Panc1 (cell line): ENCODE measurements around the gene ABCG1. TPM values are rescaled to one million over a fixed set of nuclear protein-coding genes. Genes with fewer than 3 reads are reported as not detected.

Source experiments
- ATAC-seq: fragments of 200-7000 bp; cut with Tn5 transposase; 2 replicates; pipeline ENCODE4 v1.9.1; 2020; ENCODE audit warnings: mild to moderate bottlenecking, moderate library complexity
- BruUV-seq: library from RNA; stranded (reverse); fragments of 400-500 nt; replicated peaks from 2 replicates; lab custom pipeline; 2021; lab: Mats Ljungman, UMichigan
- CTCF ChIA-PET: fragments of 300-600 bp; sonication (Branson Sonifier 250); formaldehyde crosslinking; loops from one replicate; lab custom pipeline; 2022; ENCODE audit warnings: antibody characterized with exemption; lab: Charles Lee
- POLR2A ChIA-PET: fragments of 300-600 bp; sonication (Branson Sonifier 250); formaldehyde crosslinking; loops from one replicate; lab custom pipeline; 2022; ENCODE audit warnings: antibody characterized with exemption; lab: Charles Lee
- DNase-seq: peaks from one replicate; pipeline ENCODE4 v3.0.0-alpha.2; 2010; ENCODE audit warnings: low read depth, low spot score
- H3K27ac ChIP-seq: 2 replicates; pipeline ENCODE4 v1.5.1; 2011; ENCODE audit warnings: mild to moderate bottlenecking, low read length, inconsistent platforms
- H3K27me3 ChIP-seq: fragments of 200-500 bp; sonication (Bioruptor generic); 2 replicates; pipeline ENCODE4 v1.6.0; 2014; ENCODE audit warnings: low read length, inconsistent platforms; ENCODE audit not compliant: control insufficient read depth, insufficient read depth
- H3K36me3 ChIP-seq: fragments of 200-500 bp; sonication (Bioruptor generic); 2 replicates; pipeline ENCODE4 v1.5.1; 2014; ENCODE audit warnings: inconsistent platforms, mild to moderate bottlenecking, low read length, moderate library complexity; ENCODE audit not compliant: control insufficient read depth, insufficient read depth
- H3K4me1 ChIP-seq: 2 replicates; pipeline ENCODE4 v1.5.1; 2011; ENCODE audit warnings: inconsistent platforms, mild to moderate bottlenecking, low read length, moderate library complexity; ENCODE audit not compliant: control insufficient read depth, insufficient read depth
- H3K4me3 ChIP-seq, 2 experiments: 2 replicates each; pipeline ENCODE4 v1.5.1; 2011 to 2012; ENCODE audit warnings: low read depth in 2 of 2, low read length in 2 of 2, mild to moderate bottlenecking in 2 of 2, inconsistent platforms in 1 of 2, moderate library complexity in 1 of 2
- H3K9me3 ChIP-seq: fragments of 200-500 bp; sonication (Bioruptor generic); 2 replicates; pipeline ENCODE4 v1.5.1; 2014; ENCODE audit warnings: low read depth, mild to moderate bottlenecking, inconsistent platforms, low read length, moderate library complexity; ENCODE audit not compliant: control insufficient read depth, insufficient read depth
- POLR2AphosphoS5 ChIP-seq: IDR thresholded peaks from 2 replicates; pipeline ENCODE4 v1.6.1; 2012; ENCODE audit warnings: mild to moderate bottlenecking, low read depth, low read length, moderate library complexity
- SIN3A ChIP-seq: IDR thresholded peaks from 2 replicates; pipeline ENCODE4 v1.6.1; 2012; ENCODE audit warnings: low read depth, mild to moderate bottlenecking, low read length, moderate library complexity, borderline replicate concordance; ENCODE audit not compliant: insufficient read depth
- TCF7L2 ChIP-seq: IDR thresholded peaks from 2 replicates; pipeline ENCODE4 v1.6.1; 2011; ENCODE audit warnings: mild to moderate bottlenecking, low read depth, low read length, inconsistent platforms
- in situ Hi-C: cut with HindIII; loops from 2 replicates; pipeline ENCODE4 v1.10.0; 2016; ENCODE audit warnings: low sequenced_read_pairs, low pct_unique_long_range_greater_than_20kb
- intact Hi-C: fragments of 100-400 bp; cut with micrococcal nuclease; formaldehyde crosslinking; loops from one replicate; pipeline ENCODE4 v1.10.0; 2022; ENCODE audit not compliant: unreplicated experiment
- total RNA-seq: library from RNA; stranded (reverse); gene quantifications from one replicate; pipeline ENCODE4 v1.2.1, GENCODE V29; 2021; ENCODE audit not compliant: unreplicated experiment
- TF ChIP-seq, protein P1 (sequence below): fragments of 450-650 bp; IDR thresholded peaks from 2 replicates; pipeline ENCODE4 v1.5.1; 2017; ENCODE audit warnings: mild to moderate bottlenecking
- TF ChIP-seq, protein P2 (sequence below), 2 experiments: IDR thresholded peaks; 2 replicates each; pipeline ENCODE4 v1.6.1; 2011 to 2012; ENCODE audit warnings: low read depth in 2 of 2, control low read depth in 1 of 2, low read length in 1 of 2, mild to moderate bottlenecking in 1 of 2, moderate library complexity in 1 of 2; ENCODE audit not compliant: insufficient read depth in 1 of 2

Gene ABCG1
- total RNA-seq, 1 experiment from 2014 or later: 0.80 TPM

DNA sequence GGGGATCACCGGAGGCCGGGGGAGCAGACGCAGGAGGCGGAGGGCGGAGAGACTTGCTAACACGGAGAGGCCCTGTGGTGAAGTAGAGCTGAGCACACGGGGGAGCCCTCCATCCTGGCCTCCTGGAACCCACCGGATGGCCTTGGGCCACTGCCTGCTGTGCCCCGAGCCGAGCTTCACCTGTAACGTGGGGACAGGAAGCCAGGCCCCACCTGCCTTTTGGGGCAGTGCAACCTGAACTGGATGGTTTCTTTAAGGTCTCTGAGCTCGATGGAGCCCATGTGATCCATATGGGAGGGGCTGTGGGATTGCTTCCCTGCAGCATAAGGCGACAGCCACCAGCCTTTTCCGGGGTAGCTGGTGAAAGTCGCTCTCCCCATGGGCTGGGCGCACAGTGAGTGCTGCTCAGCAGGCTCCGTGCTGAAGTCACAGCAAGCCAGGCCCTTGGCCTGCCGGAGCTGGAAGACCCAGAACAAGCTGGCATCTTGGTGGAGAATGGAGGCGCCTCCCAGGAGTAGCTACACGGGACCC lies 60.5 kb downstream of the ABCG1 start:
- POLR2A ChIA-PET: interaction anchor here (0.5 kb wide), 1 partner anchor 113 kb away, joined by 4 read pairs; no protein-coding TSS in a partner anchor
- intact Hi-C loops (no loop called here), in situ Hi-C loops (no loop called here)
- Histone ChIP-seq H3K4me1 (peaks cover 7% of the 10 kb centered on the region), H3K36me3 (no peaks in the 10 kb centered on the region), H3K9me3 (no peaks in the 10 kb centered on the region), H3K4me3 (no peak overlapping the region), H3K27ac (no peak overlapping the region), H3K27me3 (no peaks in the 10 kb centered on the region)
- no peak for DNase-seq
- CTCF ChIA-PET: no interaction called here
- no peak for ATAC-seq
- no TSS peak for BruUV-seq
- TF ChIP-seq, protein P1, sequence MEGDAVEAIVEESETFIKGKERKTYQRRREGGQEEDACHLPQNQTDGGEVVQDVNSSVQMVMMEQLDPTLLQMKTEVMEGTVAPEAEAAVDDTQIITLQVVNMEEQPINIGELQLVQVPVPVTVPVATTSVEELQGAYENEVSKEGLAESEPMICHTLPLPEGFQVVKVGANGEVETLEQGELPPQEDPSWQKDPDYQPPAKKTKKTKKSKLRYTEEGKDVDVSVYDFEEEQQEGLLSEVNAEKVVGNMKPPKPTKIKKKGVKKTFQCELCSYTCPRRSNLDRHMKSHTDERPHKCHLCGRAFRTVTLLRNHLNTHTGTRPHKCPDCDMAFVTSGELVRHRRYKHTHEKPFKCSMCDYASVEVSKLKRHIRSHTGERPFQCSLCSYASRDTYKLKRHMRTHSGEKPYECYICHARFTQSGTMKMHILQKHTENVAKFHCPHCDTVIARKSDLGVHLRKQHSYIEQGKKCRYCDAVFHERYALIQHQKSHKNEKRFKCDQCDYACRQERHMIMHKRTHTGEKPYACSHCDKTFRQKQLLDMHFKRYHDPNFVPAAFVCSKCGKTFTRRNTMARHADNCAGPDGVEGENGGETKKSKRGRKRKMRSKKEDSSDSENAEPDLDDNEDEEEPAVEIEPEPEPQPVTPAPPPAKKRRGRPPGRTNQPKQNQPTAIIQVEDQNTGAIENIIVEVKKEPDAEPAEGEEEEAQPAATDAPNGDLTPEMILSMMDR: no peak
- no peak for TF ChIP-seq POLR2AphosphoS5
- no peak for TF ChIP-seq SIN3A
- TF ChIP-seq TCF7L2: no peak
- TF ChIP-seq, protein P2, sequence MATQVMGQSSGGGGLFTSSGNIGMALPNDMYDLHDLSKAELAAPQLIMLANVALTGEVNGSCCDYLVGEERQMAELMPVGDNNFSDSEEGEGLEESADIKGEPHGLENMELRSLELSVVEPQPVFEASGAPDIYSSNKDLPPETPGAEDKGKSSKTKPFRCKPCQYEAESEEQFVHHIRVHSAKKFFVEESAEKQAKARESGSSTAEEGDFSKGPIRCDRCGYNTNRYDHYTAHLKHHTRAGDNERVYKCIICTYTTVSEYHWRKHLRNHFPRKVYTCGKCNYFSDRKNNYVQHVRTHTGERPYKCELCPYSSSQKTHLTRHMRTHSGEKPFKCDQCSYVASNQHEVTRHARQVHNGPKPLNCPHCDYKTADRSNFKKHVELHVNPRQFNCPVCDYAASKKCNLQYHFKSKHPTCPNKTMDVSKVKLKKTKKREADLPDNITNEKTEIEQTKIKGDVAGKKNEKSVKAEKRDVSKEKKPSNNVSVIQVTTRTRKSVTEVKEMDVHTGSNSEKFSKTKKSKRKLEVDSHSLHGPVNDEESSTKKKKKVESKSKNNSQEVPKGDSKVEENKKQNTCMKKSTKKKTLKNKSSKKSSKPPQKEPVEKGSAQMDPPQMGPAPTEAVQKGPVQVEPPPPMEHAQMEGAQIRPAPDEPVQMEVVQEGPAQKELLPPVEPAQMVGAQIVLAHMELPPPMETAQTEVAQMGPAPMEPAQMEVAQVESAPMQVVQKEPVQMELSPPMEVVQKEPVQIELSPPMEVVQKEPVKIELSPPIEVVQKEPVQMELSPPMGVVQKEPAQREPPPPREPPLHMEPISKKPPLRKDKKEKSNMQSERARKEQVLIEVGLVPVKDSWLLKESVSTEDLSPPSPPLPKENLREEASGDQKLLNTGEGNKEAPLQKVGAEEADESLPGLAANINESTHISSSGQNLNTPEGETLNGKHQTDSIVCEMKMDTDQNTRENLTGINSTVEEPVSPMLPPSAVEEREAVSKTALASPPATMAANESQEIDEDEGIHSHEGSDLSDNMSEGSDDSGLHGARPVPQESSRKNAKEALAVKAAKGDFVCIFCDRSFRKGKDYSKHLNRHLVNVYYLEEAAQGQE (IDR thresholded peaks at IDR 0.05; ENCODE audit: insufficient read depth in 1 of 2, low read depth in 2 of 2, low read length in 1 of 2): no peak

DNA sequence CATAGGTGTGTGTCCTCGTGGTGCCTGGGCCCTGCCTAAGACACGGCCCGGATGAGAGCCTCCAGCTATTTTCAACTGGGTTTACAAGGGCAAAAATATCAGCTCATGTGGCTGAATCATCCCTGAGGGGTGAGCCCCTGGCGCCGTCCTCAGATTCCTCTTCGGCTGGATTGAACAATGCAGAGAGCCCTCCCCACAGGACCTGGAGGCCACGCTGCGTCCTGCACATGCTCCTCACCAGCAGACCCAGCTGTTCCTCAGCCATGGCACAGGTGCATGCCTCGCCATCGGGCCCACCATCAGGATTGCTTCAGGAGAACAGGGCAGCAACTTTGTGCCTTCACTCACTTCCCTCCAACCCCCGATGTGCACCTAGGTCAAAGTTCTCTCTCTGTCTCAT lies 60.9 kb downstream of the ABCG1 start:
- no TSS peak for BruUV-seq
- ATAC-seq (no peak; the same call in 1 of the 2 replicates), DNase-seq (no peak)
- Histone ChIP-seq H3K9me3 (no peaks in the 10 kb centered on the region), H3K4me1 (peaks cover 7% of the 10 kb centered on the region), H3K36me3 (no peaks in the 10 kb centered on the region), H3K27ac (no peak overlapping the region), H3K27me3 (no peaks in the 10 kb centered on the region), H3K4me3 (no peak overlapping the region)
- CTCF ChIA-PET: no interaction called here
- no peak for TF ChIP-seq SIN3A
- no peak for TF ChIP-seq POLR2AphosphoS5
- TF ChIP-seq, protein P2 (IDR thresholded peaks at IDR 0.05; ENCODE audit: insufficient read depth in 1 of 2, low read depth in 2 of 2, low read length in 1 of 2): no peak
- TF ChIP-seq TCF7L2: no peak
- TF ChIP-seq, protein P1: no peak
- in situ Hi-C loops: no loop called here
- intact Hi-C loops: no loop called here
- POLR2A ChIA-PET: no interaction called here
